Measurements from ENCODE around the gene CRB3.

CRB3 gene

DNA sequence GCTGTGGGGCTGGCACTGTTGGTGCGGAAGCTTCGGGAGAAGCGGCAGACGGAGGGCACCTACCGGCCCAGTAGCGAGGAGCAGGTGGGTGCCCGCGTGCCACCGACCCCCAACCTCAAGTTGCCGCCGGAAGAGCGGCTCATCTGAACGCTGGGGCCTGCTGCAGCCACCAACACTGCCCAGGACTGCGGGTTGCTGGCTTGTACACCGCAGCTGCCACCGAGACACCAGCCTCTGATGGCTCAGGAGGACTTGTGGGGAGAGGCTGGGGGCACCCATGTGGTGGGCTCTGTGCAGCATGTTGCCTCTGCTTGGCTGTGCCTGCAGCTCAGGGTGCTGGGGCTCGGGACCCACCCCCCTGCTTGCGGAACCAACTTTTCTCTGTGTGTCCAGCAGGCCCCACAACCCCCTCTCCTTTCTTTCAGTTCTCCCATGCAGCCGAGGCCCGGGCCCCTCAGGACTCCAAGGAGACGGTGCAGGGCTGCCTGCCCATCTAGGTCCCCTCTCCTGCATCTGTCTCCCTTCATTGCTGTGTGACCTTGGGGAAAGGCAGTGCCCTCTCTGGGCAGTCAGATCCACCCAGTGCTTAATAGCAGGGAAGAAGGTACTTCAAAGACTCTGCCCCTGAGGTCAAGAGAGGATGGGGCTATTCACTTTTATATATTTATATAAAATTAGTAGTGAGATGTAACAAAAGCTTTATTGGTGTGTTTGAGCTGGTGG, 2.6 kb downstream of the CRB3 start:
- no peak for DNase-seq (ENCODE audit: low read depth)

DNA sequence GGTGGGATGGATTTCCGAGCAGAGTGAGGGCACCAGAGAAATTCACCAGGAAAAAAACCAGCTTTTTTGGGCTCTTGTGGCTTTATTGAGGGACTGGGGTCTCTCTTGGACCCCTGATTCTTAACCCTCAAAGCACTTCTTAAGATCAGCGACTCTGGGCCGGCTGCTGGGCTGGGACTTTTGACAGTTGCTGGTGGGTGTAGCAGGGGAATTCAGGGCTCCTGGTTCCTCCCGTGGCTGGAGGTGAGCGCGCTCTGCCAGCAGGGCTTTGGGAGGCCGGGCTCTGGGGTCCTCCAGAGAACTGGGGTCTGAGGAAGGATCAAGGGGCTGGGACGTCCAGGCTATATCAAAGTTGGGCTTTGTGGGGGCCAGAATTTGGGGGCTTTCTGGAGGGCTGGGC, 3.3 kb downstream of the CRB3 start:
- DNase-seq (ENCODE audit: low read depth), result no peak

DNA sequence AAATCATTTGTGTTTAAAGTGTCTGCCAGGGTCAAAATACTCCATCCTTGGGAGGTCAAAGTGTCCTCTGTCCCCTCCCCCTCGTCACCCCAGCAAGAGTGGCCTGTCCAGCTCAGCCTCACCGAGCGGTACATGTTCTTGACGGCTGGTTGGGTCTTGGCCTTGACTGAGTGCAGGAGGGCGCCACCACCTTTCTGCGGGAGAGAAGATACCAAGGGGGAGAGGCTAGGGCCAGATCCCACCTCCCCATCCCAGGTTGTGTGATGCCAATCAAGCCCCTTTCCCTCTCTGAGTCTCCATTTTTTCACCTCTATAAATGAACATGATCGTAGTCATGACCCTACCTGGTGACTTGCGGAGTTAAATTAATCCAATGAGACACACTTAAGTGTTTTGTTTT, 6.1 kb downstream of the CRB3 start:
- no peak for DNase-seq (ENCODE audit: low read depth)

DNA sequence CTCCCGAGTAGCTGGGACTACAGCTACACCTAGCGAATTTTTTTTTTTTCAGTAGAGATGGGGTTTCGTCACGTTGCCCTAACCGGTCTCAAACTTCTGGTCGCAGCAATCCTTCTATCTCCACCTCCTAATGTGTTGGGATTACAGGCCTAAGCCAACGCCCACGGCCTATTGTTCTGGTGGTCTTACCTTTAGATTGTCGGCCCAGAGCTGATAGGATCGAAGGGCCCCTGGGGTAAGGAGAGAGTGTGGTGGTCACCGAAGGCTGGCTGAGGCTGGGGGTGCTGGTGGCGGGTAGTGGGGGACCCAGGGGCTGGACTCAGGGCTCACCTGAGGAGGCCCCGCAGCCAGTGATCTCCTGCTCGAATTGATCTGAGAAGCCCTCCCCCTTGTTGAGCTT, 7.0 kb downstream of the CRB3 start:
- no peak for DNase-seq (ENCODE audit: low read depth)

DNA sequence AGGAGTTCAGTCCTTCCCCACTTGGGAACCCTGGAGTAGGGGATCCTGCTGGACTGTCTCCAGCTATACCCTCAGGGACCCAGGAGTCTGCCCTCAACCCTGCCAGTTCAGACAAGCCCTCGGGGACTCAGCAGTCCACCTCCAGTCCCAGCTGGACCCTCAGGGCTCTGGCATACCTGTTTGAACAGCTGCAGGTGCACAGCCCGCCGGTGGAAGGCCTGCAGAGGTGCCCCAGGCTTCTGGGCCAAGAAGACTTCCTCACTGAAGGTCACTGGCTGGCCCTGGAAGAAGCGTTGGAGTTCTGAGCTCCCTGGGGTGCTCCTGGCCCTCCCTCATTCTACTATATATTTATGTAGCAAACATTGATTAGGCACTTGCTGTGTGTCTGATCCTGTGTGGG, 8.6 kb downstream of the CRB3 start:
- DNase-seq (ENCODE audit: low read depth), result no peak

DNA sequence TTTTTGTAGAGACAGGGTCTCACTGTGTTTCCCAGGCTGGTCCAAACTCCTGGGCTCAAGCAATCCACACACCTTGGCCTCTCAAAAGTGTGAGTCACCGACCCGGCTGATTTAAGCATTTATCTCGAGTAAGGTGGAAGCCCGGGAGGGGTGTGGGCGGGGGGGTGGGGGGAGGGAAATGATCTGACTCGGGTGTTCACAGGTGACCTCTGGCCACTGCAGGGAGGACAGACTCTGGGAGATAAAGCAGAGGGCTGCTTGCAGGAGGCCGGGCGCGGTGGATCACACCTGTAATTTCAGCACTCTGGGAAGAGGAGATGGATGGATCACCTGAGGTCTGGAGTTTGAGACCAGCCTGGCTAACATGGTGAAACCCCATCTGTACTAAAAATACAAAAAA, 9.6 kb downstream of the CRB3 start:
- DNase-seq (ENCODE audit: low read depth), result no peak

DNA sequence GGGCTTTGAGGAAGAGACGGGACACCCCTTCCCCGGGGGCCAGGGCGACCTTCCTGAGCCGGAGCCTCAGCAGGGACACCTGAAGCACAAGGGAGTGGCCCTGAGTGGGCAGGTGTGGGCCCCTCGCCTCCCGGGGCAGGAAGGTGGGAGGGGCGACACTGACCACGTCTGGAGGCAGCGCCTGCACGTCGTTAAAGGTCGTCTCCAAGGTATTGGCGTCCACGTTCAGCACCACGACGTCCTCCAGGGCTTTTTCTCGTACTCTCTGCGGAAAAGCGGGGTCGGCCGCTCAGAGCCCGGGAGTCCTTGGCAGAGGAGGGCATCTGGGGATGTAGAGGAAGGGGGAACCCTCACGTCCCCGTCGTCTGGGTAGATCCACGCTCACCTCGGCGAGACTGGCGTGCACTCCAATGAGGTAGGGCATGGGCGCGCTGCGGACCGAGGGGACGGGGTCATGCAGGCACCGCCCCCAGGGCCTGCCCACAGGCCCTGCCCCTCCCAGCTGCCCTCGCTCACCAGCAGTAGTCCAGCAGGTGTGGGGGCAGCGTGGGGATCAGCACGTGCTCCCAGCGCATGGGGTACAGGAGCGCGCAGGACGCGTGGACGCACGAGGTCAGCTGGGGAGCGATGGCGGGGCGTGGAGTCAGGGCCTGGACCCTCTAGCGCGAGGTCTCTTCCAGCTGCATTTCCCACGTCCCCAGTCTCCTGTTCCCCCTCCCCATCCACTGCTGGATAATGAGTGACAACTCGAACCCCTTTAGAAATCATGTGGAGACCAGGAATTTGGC, 11.4 kb downstream of the CRB3 start:
- no peak for DNase-seq (ENCODE audit: low read depth)

DNA sequence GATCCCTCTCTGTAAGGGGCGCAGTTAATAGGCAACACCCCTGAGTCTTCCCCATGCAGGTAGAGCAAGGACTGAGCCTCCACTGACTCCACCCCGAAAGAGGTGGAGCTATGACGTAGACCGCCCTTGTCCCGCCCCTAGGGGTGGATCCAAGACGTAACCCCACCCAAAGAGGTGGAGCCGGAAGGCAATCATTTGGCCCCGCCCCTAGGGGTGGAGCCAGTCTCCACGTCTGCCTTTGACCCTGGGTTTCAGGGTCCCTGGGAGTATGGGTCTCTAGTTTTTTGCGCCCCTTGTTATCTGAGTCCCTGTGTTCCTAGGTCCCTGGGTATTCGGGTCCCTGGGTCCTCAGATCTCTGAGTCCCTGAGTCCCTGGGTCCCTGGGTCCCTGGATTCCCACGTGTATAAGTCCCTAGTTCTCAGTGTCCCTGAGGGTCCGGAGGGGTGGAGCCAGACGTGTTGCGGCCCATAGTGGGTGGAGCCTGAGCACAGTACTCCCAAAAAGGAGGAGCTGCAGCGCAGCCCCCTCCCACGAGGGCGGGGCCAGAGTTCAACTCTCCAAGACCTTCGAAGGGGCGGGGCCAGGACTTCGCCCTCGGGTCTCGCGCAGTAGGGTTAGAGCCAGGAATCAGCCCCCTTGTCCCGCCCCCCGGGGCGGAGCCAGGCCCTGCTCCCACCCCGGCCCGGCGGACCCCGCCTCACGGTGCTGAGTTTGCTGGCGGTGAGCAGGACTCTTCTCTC, 12.3 kb downstream of the CRB3 start:
- peak; percentile 54 for DNase-seq (ENCODE audit: low read depth)

DNA sequence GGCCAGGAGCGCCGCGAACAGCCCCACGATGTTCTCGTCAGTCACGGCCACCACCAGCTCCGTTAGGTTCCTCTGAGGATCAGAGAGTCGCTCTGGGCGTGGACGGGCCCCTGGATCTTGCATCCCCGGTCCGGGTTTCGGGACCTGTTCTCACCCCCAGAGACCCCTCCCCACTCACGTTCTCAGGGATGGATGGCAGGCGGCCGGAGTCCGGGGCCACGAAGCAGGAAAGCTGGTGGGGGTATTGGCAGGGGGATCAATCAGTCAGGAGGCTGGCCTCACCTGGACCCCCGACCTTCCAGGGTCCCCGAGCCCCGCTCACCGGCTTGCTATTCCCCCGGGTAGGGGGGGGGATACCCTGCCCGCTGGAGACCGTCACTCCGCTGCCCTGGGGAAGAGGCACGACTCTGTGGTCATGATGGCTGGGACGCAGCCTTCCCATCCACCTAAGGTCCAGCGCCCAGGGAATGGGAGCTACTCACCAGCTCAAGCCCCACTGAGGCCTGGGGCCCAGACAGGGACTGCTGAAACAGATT, 12.9 kb downstream of the CRB3 start:
- DNase-seq (ENCODE audit: low read depth), result no peak

DNA sequence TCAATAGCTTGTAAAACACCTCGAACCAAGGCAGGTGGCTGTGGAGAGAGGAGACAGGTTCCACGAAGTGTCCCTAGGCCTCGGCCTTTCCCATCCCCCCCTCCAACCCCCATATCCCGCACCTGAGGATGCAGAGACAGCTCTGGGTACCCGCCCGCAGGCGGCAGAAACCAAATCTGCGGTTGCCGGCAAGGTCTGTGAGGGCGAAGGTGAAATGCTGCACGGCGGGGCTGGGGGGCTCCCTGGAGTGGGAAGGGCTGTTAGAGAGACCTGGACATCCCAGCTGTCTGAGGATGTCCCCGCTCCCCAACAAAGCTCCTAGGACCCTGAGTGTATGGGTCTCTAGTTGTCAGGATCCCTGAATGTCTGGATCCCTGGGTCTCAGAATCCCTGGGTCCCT, 14.7 kb downstream of the CRB3 start:
- no peak for DNase-seq (ENCODE audit: low read depth)

DNA sequence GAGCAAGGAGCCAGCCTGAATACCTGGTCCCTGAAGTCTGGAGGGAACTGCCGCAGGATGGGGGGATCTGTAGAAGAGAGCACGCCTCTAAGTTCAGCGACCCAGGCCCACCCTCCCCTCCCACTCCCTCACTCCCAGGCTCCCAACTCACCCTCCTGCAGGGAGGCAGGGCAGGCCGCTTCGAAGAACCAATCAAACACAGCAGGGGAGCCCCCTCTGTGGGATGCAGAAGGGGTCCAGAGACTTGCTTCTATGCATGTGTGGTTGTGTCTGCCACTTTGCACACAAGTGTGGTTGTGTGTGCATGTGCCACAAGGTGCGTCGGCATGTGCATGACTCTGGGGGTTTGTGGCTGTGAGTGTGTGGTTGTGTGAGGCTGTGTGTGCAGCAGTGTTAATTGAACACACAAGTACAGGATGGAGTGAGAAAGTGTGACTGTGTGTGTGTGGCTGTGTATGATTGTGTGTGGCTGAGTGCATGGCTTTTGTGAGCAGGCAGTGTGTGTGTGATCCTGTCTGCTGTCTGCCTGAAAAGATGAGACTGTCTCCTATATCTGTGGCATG, 15.8 kb downstream of the CRB3 start:
- no peak for DNase-seq (ENCODE audit: low read depth)

DNA sequence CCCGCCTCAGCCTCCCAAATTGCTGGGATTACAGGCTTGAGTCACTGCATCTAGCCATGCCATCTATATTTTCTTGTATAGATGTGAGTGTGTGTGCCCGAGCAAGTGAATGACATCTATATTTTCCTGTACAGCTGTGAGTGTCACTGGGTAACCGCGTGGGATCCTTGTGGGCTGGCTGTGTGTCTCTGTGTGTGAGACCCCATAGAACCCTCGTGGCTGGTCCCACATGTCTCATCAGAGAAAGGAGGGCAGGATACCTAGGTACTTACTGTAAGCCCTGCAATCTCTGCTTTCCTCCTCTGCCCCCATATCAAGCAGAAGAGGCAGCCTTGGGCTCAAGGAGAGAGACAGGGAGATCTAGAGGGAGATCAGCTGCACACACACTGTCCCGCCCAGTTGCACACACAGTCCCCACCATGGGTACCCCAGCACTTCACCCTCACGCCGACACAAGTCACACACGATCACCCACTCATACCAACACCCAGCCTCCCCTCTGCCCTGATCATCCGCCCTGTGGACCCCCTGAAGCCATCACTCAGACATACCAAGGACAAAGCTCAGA, 16.9 kb downstream of the CRB3 start:
- no peak for DNase-seq (ENCODE audit: low read depth)

DNA sequence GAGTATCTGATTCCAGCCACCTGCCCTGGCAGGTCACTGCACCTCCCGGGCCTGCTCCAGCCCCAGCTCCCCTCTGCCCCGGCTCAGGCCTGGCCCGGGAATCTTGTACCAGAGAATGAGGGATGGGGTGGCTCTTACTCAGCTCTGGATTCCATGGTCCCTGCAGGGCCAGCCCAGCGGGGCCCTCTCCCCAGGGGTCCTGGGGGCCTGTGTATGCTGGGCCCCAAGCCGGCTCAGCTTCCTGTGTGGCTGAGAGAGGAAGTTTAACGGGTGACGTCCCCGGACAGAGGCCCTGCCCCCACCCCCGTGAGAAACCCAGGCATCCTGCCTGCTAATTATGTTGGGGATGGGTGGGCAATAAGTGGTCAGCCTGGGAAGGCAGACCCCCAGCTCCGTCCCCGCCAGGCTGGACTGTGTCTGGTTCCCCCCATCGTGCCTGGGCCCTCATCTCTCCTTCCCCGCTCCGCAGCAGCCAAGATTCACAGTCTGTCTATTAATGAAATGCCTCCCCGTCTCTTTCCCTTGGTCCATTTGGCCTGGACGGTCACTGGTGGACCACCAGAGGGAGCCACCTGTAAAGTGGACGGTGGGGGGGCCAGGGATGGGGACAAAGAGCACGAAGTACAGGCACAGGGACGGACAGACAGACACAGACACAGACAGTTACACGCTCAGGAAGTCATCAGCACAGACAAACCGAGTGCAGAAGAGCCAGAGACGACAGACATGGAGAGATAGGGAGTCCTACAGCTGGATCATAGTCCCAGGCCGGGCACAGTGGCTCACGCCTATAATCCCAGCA, 17.7 kb downstream of the CRB3 start, which contains the start of gene DENND1C:
Gene DENND1C, minus strand, starts transcription at position 247 of the 802 bp plus-strand sequence. Its CDS starts 92 bp downstream, at position 155.
- DNase-seq (ENCODE audit: low read depth), result peak; percentile 59

DNA sequence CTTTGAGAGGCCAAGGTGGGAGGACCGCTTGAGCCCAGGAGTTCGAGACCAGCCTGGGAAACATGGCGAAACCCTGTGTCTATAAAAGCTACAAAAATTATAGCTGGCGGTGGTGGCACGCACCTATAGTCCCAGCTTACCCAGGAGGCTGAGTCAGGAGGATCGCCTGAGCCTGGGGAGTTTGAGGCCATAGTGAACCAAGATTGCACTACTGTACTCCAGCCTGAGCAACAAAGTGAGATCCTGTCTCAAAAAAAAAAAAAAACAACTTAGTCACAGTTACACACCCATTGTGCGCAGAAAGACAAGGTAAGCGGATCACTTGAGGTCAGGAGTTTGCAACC, 18.2 kb downstream of the CRB3 start:
- no peak for DNase-seq (ENCODE audit: low read depth)

DNA sequence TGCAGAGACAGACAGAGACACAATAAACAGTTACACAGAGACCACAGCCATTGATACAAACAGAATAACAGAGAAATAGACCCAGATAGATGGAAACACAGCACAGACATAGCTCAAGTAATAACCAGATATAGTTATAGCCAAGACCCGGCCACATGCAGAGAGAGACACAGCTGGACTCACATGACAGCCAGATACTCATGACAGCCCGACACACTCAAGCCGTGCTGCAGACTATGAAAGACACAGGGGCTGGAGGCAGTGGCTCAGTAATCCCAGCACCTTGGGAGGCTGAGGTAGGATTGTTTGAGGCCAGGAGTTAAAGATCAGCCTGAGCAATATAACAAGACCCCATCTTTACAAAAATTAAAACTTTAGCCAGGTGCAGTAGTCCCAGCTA, 19.2 kb downstream of the CRB3 start:
- no peak for DNase-seq (ENCODE audit: low read depth)

DNA sequence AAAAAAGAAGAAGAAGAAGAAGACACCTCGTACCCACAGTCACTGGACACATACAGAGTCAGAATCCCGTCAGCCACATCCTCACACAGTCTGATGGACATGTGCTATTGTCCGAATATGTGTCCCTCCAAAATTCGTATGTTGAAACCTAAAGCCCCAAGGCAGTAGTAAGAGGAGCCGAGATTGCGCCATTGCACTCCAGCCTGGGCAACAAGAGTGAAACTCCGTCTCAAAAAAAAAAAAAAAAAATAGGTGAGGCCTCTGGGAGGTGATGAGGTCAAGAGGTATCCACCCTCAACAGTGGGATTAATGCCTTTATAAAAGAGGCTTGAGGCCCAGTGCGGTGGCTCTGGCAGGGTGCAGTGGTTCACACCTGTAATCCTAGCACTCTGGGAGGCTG, 20.2 kb downstream of the CRB3 start:
- DNase-seq (ENCODE audit: low read depth), result no peak

DNA sequence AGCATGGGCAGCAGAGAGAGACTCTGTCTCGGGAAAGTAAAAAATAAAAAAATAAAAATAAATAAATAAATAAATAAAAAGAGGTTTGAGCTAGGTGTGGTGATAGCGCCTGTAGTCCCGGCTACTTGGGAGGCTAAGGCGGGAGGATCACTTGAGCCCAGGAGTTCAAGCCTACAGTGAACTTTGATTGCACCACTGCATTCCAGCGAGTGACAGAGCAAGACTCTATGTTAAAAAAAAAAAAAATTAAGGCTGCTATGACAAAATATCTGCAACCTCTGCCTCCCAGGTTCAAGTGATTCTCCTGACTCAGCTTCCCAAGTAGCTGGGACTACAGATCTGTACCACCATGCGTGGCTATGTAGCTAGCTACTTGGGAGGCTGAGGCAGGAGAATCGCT, 20.8 kb downstream of the CRB3 start:
- DNase-seq (ENCODE audit: low read depth), result no peak

DNA sequence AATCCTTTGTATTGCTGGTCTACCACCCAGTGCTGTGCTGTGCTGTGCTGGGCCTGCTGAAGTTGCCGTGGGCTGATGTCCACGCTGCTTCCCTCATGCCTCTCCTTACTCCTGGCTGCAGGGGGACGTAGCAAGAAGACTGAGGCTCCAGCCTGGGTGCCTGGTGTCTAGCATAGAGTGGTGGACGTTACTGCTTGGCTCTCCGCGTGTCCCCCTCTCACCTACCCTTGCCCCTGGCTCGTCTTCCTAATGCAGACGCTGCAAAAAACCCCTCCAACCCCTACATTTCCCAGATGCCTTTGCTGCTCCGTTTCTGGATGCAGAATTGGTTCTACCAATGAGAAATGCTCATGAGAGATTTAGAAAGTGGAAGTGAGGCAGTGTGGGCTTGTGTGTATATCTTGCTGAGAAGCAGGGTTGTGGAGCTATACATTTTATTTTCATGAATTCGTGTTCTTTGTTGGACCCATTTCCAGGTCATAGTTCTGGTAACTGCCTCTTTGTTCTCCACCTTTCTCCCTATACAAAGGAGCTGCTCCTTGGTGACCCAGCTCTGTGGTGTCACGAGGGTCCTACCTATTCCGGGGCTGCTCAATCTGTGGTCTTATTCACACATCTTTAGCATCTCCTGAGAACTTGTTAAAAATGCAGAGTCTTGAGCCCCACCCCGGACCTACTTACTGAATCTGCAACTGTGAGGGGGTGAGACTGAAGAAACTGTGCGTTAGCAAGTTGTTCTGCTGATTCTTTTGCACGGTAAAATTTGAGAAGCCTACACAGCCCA, 25.4 kb downstream of the CRB3 start:
- no peak for DNase-seq (ENCODE audit: low read depth)

DNA sequence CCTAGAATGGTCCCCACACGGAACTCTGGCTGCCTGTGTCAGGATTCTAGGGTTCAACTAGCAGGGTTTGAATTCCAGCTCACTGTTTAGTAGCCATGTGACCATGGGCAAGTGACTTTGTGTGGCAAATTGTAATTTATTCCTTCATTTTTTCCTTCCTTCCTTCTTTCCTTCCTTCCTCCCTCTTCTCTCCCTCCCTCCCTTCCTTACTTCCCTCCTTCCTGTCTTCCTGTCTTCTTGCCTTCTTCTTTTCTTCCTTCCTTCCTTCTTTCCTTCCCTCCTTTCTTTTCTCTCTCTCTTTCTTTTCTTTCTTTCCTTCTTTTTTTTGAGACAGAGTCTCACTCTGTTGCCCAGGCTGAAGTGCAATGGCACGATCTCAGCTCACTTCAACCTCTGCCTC, 26.1 kb downstream of the CRB3 start:
- DNase-seq (ENCODE audit: low read depth), result no peak

DNA sequence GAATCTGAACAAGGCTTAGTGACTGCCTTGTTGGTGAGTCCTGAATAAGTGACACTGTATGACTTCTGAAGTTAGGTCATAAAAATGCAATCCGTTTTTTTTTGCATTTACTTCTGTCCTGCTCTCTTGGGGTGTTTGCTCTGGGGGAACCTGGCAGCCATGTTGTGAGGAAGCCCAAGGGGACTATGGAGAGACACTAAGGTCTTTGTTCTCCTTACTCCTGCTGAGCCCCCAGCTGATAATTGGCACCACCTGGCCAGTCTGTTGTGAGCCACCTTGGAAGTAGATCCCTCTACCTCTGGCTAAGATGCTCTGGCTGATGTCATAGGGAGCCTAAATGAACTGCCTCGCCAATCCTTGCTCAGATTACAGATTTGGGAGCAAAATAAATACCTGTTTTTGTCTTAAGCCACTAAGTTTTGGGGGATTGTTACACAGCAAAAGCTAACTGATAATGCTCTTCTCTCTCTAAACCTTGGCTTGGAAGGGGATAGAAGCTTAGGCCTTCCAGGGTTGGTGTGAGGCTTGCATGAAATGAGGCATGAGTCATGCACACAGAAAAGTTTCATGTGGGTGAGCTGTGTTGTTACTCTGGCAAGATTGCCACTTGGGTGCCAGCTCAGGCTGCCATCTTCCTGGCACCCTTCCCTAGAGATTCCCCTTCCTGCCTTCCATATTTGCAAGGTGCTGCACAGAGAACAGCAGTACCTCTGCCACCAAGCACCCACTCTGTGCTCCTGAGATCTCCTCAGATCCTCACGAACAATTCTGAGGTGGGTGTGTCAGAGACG, 27.9 kb downstream of the CRB3 start:
- no peak for DNase-seq (ENCODE audit: low read depth)

All from activated T-cell treated with anti-CD3 and anti-CD28 coated beads for 24 hours (primary cell).